Islet precursor cell (in vitro differentiated cells): Measurements from ENCODE around the gene DGCR2.

Experiments
- DNase-seq: peaks from one replicate; pipeline ENCODE4 v3.0.0-alpha.2; 2018

The DGCR2 gene

GRCh38 chr22:19146215-19146968 is 24.2 kb upstream of the DGCR2 start:
- no peak for DNase-seq

- no peak for DNase-seq
Observed at GRCh38 chr22:19143967-19144400, 21.8 kb upstream of the DGCR2 start.

GRCh38 chr22:19143212-19143611 is 21.0 kb upstream of the DGCR2 start:
- DNase-seq, result no peak

- no peak for DNase-seq
Observed at GRCh38 chr22:19142394-19142793, 20.2 kb upstream of the DGCR2 start.

- no peak for DNase-seq
Observed at GRCh38 chr22:19139974-19140373, 17.8 kb upstream of the DGCR2 start.

- no peak for DNase-seq
Observed at GRCh38 chr22:19139001-19139356, 16.8 kb upstream of the DGCR2 start.

GRCh38 chr22:19138217-19139000 is 16.2 kb upstream of the DGCR2 start:
- DNase-seq, result no peak

- no peak for DNase-seq
Observed at GRCh38 chr22:19137384-19138216, 15.4 kb upstream of the DGCR2 start.

- no peak for DNase-seq
Observed at GRCh38 chr22:19136915-19137314, 14.7 kb upstream of the DGCR2 start.

GRCh38 chr22:19134874-19135273 is 12.7 kb upstream of the DGCR2 start:
- no peak for DNase-seq

- DNase-seq, result no peak
Observed at GRCh38 chr22:19134176-19134831, 12.1 kb upstream of the DGCR2 start.

- no peak for DNase-seq
Observed at GRCh38 chr22:19133561-19133960, 11.3 kb upstream of the DGCR2 start.

- DNase-seq, result no peak
Observed at GRCh38 chr22:19132693-19133400, 10.6 kb upstream of the DGCR2 start.

GRCh38 chr22:19132153-19132552 is 9.9 kb upstream of the DGCR2 start:
- no peak for DNase-seq

- no peak for DNase-seq
Observed at GRCh38 chr22:19131685-19132015, 9.4 kb upstream of the DGCR2 start.

GRCh38 chr22:19130959-19131684 is 8.9 kb upstream of the DGCR2 start, which contains the start of gene TSSK2:
TSS of gene TSSK2 (plus strand) at chr22:19131308. CDS start at chr22:19131400, 92 bp downstream.
- DNase-seq, result no peak

GRCh38 chr22:19129871-19130270 is 7.7 kb upstream of the DGCR2 start:
- DNase-seq, result no peak

- no peak for DNase-seq
Observed at GRCh38 chr22:19128946-19129727, 6.9 kb upstream of the DGCR2 start.

- DNase-seq, result no peak
Observed at GRCh38 chr22:19128009-19128401, 5.8 kb upstream of the DGCR2 start.

- DNase-seq, result no peak
Observed at GRCh38 chr22:19127329-19128008, 5.3 kb upstream of the DGCR2 start.
